ENCODE measurements around the gene POU6F2. TPM values are rescaled to one million over a fixed set of nuclear protein-coding genes. Genes with fewer than 3 reads are reported as not detected.

POU6F2 gene
- total and polyA plus RNA-seq, 2 experiments from 2014 or later: 7.2 to 7.3 TPM

DNA sequence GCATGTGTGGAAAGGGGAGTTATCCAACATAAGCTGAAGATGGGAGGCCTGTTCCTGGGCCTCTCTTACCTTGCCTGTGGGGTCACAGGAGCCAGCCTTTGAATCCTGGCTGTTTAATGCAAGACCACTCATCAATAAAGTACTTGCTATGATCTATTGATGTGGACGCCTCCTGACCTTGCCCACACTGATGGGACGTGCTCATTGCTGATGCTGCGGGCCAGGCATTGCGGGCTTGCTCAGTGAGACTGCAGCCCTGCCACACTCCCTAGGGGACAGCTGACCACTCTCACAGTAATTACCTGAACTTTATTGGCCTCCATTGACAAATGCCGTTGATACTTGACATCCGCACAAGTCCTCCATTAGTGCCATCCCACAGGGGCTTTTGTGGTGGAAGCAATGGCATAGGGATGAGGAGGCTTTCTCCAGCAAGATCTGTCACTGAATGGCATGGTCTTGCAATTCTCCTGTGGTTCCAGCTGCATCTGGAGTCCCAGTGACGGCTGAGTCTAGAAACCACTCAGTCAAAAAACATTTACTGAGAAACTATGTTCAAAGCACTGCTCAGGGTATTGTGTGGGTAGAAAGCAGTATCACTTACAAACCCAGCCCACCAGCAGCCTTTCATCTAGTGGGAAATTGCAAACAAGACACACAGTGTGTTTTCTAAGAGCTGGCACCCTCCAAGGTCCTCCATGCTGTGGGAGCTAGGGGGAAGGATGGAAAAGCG lies 453.4 kb downstream of the POU6F2 start (continued):
- TF ChIP-seq, protein P1, sequence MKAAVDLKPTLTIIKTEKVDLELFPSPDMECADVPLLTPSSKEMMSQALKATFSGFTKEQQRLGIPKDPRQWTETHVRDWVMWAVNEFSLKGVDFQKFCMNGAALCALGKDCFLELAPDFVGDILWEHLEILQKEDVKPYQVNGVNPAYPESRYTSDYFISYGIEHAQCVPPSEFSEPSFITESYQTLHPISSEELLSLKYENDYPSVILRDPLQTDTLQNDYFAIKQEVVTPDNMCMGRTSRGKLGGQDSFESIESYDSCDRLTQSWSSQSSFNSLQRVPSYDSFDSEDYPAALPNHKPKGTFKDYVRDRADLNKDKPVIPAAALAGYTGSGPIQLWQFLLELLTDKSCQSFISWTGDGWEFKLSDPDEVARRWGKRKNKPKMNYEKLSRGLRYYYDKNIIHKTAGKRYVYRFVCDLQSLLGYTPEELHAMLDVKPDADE (IDR thresholded peaks at IDR 0.05): no peak

DNA sequence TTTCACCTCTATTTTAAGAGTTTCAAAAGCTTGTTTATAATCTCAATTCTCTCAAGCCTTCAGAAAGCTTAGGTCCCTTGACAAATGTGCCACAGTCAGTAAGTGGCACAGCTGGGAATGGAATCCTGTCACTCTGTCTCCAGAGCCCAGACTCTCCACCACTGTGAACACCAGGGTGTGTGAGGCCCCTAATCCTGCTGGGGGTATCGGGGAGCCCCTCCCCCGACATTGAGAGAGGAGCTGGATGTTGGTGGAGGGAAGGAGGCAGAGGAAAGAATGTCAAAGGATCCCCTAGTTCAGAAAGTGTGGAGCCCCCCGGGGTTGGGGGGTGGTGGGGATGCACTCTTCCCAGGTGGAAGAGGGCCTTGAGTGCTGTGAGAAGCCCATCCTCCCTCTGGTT lies 454.7 kb downstream of the POU6F2 start:
- no peaks in the 10 kb centered on the region for H4K20me1 ChIP-seq (replicated peaks; ENCODE audit: insufficient read depth)
- H3K27me3 ChIP-seq (ENCODE audit: insufficient read depth): no peaks in the 10 kb centered on the region
- H3K9me2 ChIP-seq (ENCODE audit: insufficient read depth): no peaks in the 10 kb centered on the region
- no peaks in the 10 kb centered on the region for H3K79me2 ChIP-seq (replicated peaks; ENCODE audit: insufficient read depth)
- H3K4me1 Mint-ChIP-seq: peaks cover 23% of the 10 kb centered on the region
- no peak overlapping the region for H3K27ac Mint-ChIP-seq
- peaks cover 11% of the 10 kb centered on the region for H3K4me1 ChIP-seq (ENCODE audit: insufficient read depth)
- H3K4me3 Mint-ChIP-seq: no peak overlapping the region
- no peaks in the 10 kb centered on the region for H3K27me3 Mint-ChIP-seq (ENCODE audit: insufficient read depth, low read depth, poor library complexity)
- H3K27ac ChIP-seq (ENCODE audit: low read depth): no peak overlapping the region
- H2AFZ ChIP-seq: 0 out of 2 replicates have a peak overlapping the region, but pooled peaks have one; percentile 56
- no peaks in the 10 kb centered on the region for H3F3A ChIP-seq (replicated peaks; ENCODE audit: low read depth)
- H3K9me3 Mint-ChIP-seq: no peaks in the 10 kb centered on the region; the same call in 2 of the 3 replicates
- peak; percentile 75 for ATAC-seq
- H3K4me3 ChIP-seq: no peak overlapping the region
- TF ChIP-seq STAT1 (IDR thresholded peaks at IDR 0.05; ENCODE audit: unreplicated experiment) (no peak), JUNB (IDR thresholded peaks at IDR 0.05; ENCODE audit: unreplicated experiment) (no peak), CREB1 (CRISPR knock-in tag; IDR thresholded peaks at IDR 0.05; ENCODE audit: low read depth) (no peak), EZH2 (IDR thresholded peaks at IDR 0.05; ENCODE audit: low read depth, unreplicated experiment) (no peak), ZNF331 (CRISPR knock-in tag; IDR thresholded peaks at IDR 0.05; ENCODE audit: low read depth) (no peak), ZNF114 (CRISPR knock-in tag; IDR thresholded peaks at IDR 0.05) (no peak), POLR2AphosphoS5 (IDR thresholded peaks at IDR 0.05; ENCODE audit: low read depth) (no peak)
- TF ChIP-seq, protein P2, sequence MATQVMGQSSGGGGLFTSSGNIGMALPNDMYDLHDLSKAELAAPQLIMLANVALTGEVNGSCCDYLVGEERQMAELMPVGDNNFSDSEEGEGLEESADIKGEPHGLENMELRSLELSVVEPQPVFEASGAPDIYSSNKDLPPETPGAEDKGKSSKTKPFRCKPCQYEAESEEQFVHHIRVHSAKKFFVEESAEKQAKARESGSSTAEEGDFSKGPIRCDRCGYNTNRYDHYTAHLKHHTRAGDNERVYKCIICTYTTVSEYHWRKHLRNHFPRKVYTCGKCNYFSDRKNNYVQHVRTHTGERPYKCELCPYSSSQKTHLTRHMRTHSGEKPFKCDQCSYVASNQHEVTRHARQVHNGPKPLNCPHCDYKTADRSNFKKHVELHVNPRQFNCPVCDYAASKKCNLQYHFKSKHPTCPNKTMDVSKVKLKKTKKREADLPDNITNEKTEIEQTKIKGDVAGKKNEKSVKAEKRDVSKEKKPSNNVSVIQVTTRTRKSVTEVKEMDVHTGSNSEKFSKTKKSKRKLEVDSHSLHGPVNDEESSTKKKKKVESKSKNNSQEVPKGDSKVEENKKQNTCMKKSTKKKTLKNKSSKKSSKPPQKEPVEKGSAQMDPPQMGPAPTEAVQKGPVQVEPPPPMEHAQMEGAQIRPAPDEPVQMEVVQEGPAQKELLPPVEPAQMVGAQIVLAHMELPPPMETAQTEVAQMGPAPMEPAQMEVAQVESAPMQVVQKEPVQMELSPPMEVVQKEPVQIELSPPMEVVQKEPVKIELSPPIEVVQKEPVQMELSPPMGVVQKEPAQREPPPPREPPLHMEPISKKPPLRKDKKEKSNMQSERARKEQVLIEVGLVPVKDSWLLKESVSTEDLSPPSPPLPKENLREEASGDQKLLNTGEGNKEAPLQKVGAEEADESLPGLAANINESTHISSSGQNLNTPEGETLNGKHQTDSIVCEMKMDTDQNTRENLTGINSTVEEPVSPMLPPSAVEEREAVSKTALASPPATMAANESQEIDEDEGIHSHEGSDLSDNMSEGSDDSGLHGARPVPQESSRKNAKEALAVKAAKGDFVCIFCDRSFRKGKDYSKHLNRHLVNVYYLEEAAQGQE (IDR thresholded peaks at IDR 0.05; ENCODE audit: unreplicated experiment): no peak
- H3K36me3 Mint-ChIP-seq (ENCODE audit: low read depth): no peaks in the 10 kb centered on the region
- H3K36me3 ChIP-seq (ENCODE audit: insufficient read depth): no peaks in the 10 kb centered on the region
- 0 out of 2 replicates have a peak overlapping the region, but pooled peaks have one; percentile 43 for H3K4me2 ChIP-seq
- DNase-seq (ENCODE audit: low spot score): peak; percentile 14

All from GM23338 (cell line).